ENCODE results near the gene PSD4.

Gene PSD4

GRCh38 chr2:113142290-113142689 lies 31.5 kb upstream of the PSD4 start:
- no peak for DNase-seq (ENCODE audit: low spot score)

GRCh38 chr2:113144259-113144658 lies 29.5 kb upstream of the PSD4 start:
- DNase-seq (ENCODE audit: low spot score), result no peak

GRCh38 chr2:113148606-113149552 lies 24.9 kb upstream of the PSD4 start:
- no peak for DNase-seq (ENCODE audit: low spot score)

GRCh38 chr2:113149553-113150257 lies 24.1 kb upstream of the PSD4 start:
- no peak for DNase-seq (ENCODE audit: low spot score)

- DNase-seq (ENCODE audit: low spot score), result no peak
Measured at GRCh38 chr2:113150258-113150601, 23.5 kb upstream of the PSD4 start.

GRCh38 chr2:113155331-113155730 lies 18.4 kb upstream of the PSD4 start:
- no peak for DNase-seq (ENCODE audit: low spot score)

- DNase-seq (ENCODE audit: low spot score), result no peak
Measured at GRCh38 chr2:113156278-113157117, 17.3 kb upstream of the PSD4 start.

GRCh38 chr2:113157118-113157896 lies 16.5 kb upstream of the PSD4 start:
- DNase-seq (ENCODE audit: low spot score), result no peak

GRCh38 chr2:113157897-113158753 lies 15.6 kb upstream of the PSD4 start:
- peak; percentile 33 for DNase-seq (ENCODE audit: low spot score)

- no peak for DNase-seq (ENCODE audit: low spot score)
Measured at GRCh38 chr2:113158884-113159553, 14.8 kb upstream of the PSD4 start.

GRCh38 chr2:113160248-113160647 lies 13.5 kb upstream of the PSD4 start:
- DNase-seq (ENCODE audit: low spot score), result no peak

GRCh38 chr2:113160962-113161361 lies 12.8 kb upstream of the PSD4 start:
- DNase-seq (ENCODE audit: low spot score), result no peak

GRCh38 chr2:113162173-113162572 lies 11.6 kb upstream of the PSD4 start:
- no peak for DNase-seq (ENCODE audit: low spot score)

- no peak for DNase-seq (ENCODE audit: low spot score)
Measured at GRCh38 chr2:113162869-113163268, 10.9 kb upstream of the PSD4 start.

- DNase-seq (ENCODE audit: low spot score), result no peak
Measured at GRCh38 chr2:113164215-113164929, 9.4 kb upstream of the PSD4 start.

GRCh38 chr2:113164930-113165585 lies 8.7 kb upstream of the PSD4 start:
- no peak for DNase-seq (ENCODE audit: low spot score)

- no peak for DNase-seq (ENCODE audit: low spot score)
Measured at GRCh38 chr2:113166187-113166645, 7.6 kb upstream of the PSD4 start.

GRCh38 chr2:113167115-113167932 lies 6.4 kb upstream of the PSD4 start:
- no peak for DNase-seq (ENCODE audit: low spot score)
